Gastroesophageal sphincter (tissue), 3 donors: ENCODE data around the gene ENOSF1.

ENCODE experiments used
- EP300 ChIP-seq: sonication (generic); formaldehyde crosslinking; IDR thresholded peaks from one replicate; pipeline ENCODE4 v1.6.1; 2017; ENCODE audit warnings: antibody characterized with exemption, mild to moderate bottlenecking
- TF ChIP-seq, protein P1 (sequence below), 4 experiments: fragments of 200-600 bp in 2 of 4; fragments of 450-650 bp in 2 of 4; sonication (generic) in 1 of 4; IDR thresholded peaks; one replicate each; pipeline ENCODE4 v1.5.1; 2017 to 2019; ENCODE audit warnings: antibody characterized with exemption in 4 of 4, mild to moderate bottlenecking in 2 of 4, moderate library complexity in 2 of 4

- no peak for TF ChIP-seq EP300
- TF ChIP-seq, protein P1, sequence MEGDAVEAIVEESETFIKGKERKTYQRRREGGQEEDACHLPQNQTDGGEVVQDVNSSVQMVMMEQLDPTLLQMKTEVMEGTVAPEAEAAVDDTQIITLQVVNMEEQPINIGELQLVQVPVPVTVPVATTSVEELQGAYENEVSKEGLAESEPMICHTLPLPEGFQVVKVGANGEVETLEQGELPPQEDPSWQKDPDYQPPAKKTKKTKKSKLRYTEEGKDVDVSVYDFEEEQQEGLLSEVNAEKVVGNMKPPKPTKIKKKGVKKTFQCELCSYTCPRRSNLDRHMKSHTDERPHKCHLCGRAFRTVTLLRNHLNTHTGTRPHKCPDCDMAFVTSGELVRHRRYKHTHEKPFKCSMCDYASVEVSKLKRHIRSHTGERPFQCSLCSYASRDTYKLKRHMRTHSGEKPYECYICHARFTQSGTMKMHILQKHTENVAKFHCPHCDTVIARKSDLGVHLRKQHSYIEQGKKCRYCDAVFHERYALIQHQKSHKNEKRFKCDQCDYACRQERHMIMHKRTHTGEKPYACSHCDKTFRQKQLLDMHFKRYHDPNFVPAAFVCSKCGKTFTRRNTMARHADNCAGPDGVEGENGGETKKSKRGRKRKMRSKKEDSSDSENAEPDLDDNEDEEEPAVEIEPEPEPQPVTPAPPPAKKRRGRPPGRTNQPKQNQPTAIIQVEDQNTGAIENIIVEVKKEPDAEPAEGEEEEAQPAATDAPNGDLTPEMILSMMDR (IDR thresholded peaks at IDR 0.05): no peak
Observed at GRCh38 chr18:678482-679182, 33.8 kb downstream of the ENOSF1 start.
